Measurements from ENCODE around the gene APBA1.

DNA sequence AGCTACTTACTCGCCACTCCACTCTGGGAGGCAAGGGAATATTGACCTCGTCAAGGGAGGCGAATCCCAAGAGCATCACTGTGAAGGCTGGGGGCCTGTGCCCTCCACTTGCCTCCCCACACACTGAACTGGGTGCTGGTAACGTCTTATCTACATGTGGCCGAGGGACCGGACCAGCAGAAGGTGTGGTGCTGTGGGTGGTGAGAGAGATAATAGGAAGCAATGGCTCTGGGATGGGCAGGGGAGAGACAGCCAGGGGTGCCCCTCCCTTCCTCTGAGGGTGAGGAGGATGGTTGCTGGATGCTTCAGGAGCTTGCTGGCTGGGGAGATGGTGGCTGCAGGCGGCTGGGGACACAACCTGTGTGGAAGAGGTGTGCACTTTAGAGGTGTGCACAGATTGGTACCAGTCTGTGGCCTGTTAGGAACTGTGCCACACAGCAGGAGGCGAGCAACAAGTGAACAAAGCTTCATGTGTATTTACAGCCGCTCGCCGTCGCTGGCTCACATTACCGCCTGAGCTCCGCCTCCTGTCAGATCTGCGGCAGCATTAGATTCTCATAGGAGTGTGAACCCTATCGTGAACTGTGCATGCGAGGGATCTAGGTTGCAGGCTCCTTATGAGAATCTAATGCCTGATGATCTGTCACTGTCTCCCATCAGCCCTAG lies 246.9 kb downstream of the APBA1 start:
- TF ChIP-seq, protein P1, sequence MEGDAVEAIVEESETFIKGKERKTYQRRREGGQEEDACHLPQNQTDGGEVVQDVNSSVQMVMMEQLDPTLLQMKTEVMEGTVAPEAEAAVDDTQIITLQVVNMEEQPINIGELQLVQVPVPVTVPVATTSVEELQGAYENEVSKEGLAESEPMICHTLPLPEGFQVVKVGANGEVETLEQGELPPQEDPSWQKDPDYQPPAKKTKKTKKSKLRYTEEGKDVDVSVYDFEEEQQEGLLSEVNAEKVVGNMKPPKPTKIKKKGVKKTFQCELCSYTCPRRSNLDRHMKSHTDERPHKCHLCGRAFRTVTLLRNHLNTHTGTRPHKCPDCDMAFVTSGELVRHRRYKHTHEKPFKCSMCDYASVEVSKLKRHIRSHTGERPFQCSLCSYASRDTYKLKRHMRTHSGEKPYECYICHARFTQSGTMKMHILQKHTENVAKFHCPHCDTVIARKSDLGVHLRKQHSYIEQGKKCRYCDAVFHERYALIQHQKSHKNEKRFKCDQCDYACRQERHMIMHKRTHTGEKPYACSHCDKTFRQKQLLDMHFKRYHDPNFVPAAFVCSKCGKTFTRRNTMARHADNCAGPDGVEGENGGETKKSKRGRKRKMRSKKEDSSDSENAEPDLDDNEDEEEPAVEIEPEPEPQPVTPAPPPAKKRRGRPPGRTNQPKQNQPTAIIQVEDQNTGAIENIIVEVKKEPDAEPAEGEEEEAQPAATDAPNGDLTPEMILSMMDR (IDR thresholded peaks at IDR 0.05; ENCODE audit: low read depth, low read length) = no peak
- TF ChIP-seq, protein P2, sequence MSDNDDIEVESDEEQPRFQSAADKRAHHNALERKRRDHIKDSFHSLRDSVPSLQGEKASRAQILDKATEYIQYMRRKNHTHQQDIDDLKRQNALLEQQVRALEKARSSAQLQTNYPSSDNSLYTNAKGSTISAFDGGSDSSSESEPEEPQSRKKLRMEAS (IDR thresholded peaks at IDR 0.05; ENCODE audit: low read depth, low read length) = no peak

All from NB4 (cell line).